ENCODE measurements around the gene MTHFD1L.

MTHFD1L gene

DNA sequence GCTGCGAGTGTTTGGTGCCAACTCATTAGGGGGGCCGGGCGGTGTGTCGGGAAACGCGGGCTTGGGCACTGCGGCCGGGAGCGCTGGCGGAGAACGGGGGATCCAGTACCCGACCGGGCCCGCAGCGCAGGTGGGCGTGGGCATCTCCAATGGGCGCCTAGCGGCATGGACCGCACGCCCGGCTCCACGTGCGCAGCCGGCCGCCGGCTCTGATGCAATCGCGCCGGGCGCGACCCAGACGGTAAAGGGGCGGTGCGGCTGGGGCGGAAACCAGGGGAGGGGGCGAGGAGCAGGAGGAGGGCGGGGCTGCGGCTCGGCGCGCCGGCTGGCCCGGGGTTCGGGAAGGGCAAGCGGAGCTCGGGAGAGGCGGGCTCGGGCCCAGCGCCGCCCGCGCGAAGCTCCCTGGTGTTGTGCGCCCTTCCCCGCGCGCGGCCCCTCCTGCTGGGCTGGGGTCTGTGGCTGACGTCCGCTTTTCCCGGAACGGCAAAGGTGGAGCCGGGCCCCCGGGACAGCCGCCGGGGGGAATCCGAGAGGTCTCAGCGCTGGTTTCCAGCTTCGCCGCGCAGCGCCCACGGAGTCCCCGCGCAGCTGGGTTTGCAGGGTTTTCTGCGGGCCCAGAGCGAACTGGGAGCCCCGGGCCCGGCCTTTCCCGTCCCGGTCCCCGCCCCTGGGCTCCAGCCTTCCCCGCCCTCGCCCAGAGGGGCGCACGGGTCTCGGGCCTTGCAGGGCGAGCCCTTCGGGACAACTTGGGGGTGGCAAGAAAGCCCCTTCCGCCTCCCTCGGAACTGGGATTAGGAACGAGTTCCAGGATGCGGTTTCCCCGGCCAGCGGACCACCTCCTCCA lies 867 bp downstream of the MTHFD1L start:
- DNase-seq (ENCODE audit: low spot score) = peak; percentile 76

DNA sequence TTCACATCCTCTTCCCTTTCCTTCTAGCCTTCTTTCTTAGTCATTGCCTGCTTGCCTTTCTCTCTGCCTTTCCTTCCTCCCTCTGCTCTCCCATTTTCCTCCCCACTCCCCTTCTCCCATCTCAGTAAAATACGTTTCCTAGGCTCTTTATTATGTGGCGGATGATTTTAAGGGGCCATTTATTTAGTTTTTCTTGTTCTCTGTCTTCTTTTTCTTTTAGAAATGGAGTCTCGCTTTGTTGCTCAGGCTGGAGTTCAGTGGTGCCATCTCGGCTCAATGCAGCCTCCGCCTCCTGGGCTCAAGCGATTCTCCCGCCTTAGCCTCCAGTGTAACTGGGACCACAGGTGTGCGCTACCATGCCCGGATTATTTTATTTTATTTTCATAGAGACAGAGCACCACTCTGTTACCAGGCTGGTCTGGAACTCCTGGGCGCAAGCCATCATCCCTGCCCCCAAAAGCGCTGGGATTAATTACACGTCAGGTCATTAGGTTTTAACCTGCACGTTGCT lies 1.5 kb downstream of the MTHFD1L start:
- DNase-seq (ENCODE audit: low spot score) = no peak

DNA sequence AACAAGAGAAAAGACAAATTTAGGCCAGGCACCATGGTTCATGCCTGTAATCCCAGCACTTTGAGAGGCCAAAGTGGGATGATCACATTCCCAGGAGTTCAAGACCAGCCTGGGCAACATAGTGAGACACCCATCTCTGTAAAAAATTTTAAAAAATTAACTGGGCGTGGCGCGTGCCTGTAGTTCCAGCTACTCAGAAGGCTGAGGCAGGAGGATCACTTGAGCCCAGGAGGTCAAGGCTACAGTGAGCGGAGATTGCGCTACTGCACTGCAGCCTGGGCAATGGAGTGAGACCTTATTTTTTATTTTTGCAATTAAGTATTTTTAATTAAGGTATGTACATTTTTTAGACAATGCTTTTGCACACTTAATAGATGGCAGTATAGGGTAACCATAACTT lies 3.3 kb downstream of the MTHFD1L start:
- no peak for DNase-seq (ENCODE audit: low spot score)

DNA sequence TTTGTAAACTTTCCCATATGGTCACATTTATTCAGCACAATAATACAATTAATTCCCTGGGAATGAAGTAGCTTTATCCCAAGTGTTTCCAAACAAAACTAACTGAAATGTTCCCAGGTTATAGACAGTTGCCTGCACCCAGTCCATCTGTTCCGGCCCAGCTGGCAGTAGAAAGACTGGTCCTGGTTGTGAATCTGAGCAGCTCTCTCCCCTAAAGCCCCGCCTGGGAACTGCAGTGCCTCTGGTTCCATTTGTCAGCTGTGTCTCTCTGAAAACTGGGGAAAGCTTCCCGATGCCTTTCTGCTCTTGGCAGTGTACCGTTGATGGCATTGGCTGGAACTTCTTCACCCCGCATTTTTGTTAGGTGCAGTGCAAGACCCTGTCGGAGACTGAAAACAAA lies 8.7 kb downstream of the MTHFD1L start:
- DNase-seq (ENCODE audit: low spot score) = no peak

DNA sequence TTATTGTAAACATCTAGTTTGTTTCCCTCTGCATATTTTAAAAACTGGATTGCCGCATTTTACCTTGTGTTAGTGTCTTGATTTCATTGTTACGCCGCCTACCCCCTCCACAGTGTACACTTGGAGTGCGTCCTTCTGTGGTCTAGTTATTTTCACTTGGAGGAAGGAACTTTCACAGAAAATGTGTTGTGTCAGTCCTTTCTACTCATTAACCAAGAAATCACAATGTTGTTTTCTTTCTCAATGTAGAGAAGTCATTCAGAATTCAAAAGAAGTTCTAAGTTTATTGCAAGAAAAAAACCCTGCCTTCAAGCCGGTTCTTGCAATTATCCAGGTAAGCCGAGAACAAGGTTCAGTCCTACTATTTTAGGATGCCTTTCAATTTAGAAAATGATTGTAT lies 10.3 kb downstream of the MTHFD1L start:
- DNase-seq (ENCODE audit: low spot score) = no peak

DNA sequence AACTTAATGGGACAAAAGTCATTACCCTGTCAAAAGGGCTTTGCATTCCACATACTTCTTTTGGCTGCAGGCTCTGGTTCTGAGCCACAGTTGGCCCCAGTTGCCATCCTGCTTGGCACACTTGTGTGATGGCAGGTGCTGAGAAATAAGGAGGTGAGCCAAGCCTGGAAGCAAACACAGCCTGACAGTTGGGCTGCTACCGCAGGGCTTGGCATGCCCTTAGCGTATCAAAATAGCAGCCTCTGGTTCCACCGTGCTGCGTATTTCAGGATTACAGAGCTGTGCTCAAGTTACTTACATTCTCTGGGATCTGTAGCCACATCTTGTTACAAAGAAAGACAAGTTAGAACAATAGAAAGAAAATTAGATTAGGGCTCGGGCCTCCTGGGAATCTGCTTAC lies 11.1 kb downstream of the MTHFD1L start:
- DNase-seq (ENCODE audit: low spot score) = no peak

DNA sequence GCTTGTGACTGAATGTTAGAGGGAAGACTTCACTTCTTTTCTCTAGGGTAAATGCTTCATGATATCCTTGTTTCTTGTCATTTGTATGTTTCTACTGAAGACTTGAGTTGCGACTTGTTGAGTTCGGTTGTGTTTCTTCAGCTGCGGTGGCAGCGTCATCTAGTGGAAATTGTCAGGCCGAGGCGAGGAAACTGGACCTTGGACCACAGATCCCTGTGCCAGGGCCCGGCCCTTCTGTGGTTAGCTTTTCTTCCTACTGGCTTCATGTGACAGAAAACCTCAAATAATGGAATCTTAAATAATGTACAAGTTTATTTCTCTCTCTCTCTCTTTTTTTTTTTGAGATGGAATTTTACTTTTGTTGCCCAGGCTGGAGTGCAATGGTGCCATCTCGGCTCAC lies 12.4 kb downstream of the MTHFD1L start:
- DNase-seq (ENCODE audit: low spot score) = no peak

DNA sequence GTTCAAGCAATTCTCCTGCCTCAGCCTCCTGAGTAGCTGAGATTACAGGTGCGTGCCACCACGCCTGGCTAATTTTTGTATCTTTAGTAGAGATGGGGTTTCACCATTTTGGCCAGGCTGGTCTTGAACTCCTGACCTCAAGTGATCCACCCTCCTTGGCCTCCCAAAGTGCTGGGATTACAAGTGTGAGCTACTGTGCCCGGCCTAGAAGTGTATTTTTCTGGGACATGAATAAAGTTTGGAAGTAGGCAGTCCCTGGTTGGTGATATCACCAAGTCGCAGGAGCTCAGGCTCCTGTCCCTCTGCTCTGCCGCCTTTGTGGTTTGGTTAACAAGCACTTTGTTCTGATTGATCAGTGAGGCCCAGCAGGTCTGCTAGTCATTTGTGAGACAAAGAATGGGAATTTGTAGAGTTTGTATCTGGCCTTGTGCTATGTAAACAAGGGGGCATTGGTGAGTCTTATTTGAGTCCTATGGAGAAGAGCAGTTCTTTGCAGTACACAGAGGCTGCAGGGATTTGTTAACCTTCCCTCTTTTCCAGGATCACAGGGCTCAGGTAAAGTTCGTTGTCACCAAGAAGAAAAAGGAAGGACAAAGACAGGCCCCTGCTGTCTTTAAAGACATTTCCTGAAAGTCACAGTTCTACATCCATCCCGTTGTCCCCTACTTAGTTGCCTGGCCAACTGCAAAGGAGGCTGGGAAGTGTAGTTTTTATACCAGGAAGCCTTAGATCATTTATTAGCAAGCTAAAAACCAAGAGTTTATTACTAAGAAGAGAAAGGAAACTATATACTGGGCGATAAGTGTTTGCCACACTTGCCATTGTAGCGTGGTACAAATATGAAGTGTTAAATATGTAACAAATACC lies 13.1 kb downstream of the MTHFD1L start:
- no peak for DNase-seq (ENCODE audit: low spot score)

DNA sequence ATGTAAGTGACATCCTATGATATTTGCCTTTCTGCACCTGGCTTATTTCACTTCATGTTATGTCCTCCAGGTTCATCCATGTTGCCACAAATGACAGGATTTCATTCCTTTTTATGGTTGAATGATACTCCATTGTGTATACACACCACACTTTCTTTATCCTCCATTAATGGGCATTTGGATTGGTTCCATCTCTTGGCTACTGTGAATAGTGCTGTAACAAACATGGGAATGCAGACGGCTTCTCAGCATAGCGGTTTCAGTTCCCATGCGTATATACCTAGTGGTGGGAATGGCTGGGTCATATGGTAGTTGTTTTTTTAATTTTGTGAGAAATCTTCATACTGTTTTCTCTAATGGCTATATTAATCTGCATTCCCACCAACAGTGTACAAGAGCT lies 14.8 kb downstream of the MTHFD1L start:
- DNase-seq (ENCODE audit: low spot score) = no peak

DNA sequence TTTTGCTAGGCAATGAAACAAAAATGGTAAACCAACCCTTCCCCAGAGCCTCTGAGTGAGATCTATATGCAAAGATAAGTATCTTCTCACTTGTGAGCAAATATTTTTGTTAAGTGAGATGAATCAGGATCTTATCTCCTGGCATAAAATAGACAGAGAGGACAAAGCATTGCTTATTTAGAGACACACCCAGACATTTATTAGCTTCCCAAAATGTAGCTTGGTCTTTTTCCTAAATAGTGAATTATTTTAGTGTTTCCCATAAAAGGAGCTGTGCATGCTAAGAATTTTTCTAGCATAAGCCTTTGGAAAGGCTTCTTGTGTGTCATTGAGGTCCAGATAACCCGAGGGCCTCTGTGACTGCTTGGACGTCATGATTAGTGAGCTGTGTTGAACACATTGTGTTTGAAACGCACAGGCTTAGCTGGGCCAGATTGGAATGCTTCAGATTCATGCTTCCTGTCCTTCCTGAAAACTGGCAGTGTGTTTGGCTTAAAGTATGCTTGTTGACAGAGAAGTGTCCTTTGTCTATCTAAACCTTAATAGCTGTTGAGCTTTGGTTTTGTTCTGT lies 16.5 kb downstream of the MTHFD1L start:
- no peak for DNase-seq (ENCODE audit: low spot score)

DNA sequence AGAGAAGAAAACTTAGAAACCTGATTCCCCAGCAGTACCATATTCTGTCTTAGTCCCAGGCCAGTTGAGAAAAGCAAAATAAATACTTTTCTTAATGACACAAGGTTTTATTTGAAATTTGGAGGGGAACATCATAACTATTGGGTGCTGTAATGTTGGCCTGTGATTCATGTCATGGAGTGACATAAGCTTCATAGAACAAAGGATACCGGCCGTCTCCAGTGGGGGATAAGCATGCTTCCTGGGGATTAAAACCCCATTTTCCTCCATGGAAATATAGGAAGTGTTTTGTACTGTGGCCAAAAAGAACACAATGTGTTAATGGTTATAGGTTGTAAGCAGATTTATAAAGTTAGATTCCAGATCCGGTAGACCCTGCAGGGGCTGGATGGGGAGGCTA lies 18.0 kb downstream of the MTHFD1L start:
- no peak for DNase-seq (ENCODE audit: low spot score)

DNA sequence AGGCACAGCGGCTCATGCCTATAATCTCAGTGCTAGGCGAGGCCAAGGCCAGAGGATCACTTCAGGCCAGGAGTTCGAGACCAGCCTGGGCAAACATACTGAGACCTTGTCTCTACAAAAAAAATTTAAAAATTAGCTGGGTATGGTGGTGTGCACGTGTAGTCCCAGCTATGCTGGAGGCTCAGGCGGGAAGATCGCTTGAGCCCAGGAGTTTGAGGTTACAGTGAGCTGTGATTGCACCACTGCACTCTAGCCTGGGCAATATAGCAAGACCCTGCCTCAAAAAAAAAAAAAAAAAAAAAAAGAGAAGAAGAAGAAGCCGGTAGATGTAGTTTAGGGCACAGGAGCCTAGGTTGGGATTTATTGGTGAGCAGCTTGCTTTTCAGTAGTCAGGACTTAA lies 20.7 kb downstream of the MTHFD1L start:
- DNase-seq (ENCODE audit: low spot score) = no peak

DNA sequence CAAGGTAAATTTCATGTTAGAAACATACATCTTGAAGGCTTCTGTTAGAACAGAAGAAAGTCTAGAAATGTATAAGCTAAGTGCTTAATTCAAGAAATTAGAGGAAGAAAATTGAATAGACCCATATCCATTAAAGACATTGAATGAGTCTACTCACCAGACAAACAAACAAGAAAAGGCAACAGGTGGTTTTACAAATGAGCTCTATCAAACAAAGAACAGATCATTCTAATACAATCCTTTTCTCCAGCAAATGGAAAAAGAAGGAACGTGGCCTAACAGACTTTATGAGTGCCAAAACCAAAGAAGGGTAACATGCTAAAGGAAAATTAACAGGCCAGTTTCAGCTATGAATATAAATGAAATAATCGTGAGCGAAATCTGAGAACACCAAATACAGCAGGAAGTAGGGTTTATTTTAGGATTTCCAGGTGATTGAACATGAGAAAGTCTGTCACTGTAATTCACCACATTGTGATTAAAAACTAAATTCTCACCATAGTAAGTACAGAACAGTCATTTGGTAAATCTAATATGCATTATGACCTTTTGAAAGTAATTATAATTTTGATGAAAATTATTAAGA lies 22.6 kb downstream of the MTHFD1L start:
- DNase-seq (ENCODE audit: low spot score) = no peak

DNA sequence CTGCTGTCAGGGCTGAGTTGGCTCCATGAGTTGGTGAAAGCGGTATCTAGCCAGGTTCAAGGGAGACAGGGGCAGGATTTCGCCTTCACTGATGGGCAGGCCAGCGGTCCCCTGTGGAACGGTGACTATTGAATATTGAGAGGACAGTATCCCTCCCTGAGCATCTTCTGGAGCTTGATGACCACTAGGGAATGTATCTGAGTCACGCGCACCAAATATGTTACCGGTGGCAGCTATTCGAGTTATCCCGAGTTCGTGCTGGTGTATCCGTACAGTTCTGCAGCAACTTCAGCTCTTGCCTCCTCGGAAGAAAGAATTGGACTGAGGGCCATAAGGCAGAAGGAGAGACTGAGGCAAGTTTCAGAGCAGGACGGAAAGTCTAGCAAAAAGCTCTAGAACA lies 24.8 kb downstream of the MTHFD1L start:
- no peak for DNase-seq (ENCODE audit: low spot score)

DNA sequence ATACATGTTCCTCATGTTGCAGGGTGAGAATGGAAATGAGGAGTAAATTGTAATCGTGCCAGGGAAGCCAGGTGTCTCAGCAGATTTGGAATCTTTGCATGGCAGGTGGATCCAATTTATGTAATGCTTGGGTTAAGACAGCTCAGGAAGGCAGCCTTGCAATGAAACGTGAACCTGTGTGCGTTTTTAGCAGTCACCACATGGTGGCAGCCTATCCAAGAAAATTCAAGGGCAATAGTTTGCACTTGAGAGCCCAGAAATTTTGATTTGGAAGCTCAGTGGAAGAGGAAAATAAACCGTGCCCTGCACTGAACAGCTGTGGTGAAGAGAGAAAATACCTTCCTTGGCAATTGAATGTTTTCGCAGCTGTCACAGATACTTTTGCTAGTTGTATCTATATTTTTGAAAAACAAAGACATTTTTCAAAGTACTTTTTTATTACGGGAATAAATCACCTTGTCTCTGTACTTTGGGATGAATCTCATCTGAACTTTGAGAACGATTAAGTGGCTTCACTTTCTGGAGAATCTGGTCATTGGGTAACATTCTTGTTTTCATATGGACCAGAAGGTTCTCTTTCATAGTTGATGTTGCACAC lies 26.5 kb downstream of the MTHFD1L start:
- DNase-seq (ENCODE audit: low spot score) = peak; percentile 46

DNA sequence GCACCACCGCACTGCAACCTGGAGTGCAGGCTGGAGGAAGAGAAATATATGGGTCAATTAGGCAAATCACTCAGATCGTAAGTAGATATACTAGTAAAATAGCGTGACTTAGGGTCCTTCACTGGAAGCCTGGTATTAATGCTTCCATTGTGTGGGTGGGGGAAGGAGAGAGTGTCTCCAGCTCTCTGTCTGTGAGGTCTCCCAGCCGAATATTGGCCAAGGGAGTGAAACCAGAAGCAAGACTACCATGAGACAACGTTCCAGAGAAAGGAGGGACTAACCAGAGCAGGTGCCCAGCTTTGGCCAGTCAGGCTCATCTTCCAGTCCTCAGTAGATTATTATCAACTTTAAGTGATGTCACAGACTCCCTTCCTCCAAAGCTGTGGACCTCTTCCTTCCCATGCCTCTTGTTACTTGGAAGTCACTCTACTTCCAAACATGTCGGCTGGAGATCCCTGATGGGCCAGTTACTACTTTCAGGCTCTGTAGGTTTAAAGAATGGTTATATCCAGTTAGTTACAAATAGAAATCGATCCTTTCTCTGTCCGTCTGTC lies 28.8 kb downstream of the MTHFD1L start:
- DNase-seq (ENCODE audit: low spot score) = no peak

DNA sequence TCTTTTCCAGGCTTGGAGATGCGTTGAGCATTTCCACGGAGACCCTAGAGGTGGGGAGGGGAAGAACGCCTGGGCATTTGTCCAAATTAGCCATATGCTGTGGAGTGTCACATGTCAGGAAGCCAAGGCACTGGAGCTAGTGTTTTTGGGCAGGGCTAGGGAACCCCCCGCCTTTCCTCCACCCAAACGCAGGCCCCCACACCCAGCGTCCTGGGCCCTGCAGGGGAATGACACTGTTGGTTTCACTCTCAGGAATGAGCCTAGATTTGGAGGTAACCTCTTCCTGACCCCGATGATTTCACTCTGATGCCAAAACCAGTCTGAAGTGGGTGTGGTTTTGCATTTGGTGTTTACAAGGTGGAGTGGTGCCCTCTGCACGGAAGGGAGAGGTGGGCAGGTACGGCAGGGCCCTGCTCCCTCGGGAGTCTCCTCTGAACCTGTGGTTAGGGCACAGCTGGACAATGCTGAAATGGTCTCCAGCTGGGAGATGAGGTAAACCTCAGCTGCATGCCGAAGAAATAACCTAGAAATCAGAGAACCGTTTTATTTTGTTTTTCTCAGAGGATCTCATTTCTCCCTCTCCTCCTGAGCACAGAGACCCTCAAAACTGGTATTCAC lies 29.5 kb downstream of the MTHFD1L start:
- DNase-seq (ENCODE audit: low spot score) = peak; percentile 4

DNA sequence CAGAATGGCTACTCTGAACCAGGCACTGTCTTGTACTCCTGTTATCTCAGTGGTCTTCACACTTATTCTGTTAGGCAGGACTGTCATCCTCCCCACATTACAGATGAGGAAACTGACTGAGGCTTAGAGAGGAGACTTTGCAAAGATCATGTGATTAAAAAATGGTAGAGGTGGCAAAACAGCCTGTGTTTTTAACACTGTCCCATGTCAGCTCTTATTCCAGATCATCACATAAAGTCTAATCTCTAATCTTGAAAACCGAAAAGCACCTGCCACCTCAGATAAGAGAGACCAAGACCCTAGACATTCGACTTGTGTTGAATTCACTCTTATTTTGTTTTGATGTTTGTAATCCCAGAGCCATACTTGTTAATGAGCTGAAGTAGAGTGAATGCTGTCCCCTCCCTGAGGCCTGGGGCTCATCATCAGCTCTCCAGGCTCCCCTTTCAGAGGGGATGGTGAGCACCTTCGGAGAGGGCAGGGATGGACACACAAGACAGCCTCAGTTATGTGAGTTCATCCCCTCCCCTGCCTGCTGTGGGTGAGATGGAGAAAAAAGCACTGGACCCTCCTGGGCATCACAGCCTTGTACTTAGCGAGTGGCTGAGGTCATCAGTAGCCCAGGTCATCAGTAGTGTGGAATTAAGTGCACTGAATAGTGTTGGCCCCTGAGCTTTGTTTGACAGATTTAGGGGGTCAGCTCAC lies 30.6 kb downstream of the MTHFD1L start:
- DNase-seq (ENCODE audit: low spot score) = no peak

DNA sequence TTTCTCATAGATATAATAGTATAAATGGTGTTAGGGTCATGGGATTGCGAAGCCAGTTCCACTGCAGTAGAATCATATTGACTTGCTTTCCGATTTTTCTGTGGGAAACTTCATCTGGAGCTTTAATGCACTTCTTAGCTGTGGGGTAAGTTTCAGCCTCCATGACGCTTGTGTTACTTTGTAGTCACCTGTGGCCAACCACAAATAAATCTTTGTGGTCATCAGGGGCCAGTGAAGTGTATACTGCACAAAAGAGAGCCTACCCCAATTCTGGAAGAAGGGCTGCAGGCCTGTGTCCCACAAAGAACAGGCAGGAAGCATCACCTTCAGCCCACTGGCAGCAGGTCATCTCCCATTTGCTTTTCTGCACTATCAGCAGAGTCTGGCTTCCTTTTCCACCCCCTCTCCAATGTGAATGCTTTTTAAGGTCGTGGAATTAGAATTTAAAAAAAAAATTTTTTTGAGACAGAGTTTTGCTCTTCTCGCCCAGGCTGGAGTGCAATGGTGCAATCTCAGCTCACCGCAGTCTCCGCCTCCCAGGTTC lies 32.0 kb downstream of the MTHFD1L start:
- no peak for DNase-seq (ENCODE audit: low spot score)

Data from CD4-positive, alpha-beta T cell treated with Interleukin-6 at 100 ng/mL for 8 hours (primary cell).